Stimulated activated CD8-positive, alpha-beta memory T cell treated with anti-CD3 and anti-CD28 coated beads, Interleukin-15, amount 100 ng/mL, for 1 hour (primary cell): ENCODE results near the gene SETD5.

Experiments
- DNase-seq: peaks from one replicate; pipeline ENCODE4 v3.0.0-alpha.2; 2020; ENCODE audit warnings: low read depth

The SETD5 gene

GRCh38 chr3:9397332-9397905 lies at the start of gene SETD5:
Gene SETD5 (plus strand): TSS chr3:9397615. CDS start chr3:9428939, 31,324 bp downstream.
- DNase-seq = peak; percentile 98

- DNase-seq = no peak
Observed at GRCh38 chr3:9347887-9348286, 49.5 kb upstream of the SETD5 start.

GRCh38 chr3:9349321-9350117 lies 47.9 kb upstream of the SETD5 start:
- no peak for DNase-seq

- DNase-seq = no peak
Observed at GRCh38 chr3:9351709-9352126, 45.7 kb upstream of the SETD5 start.

- peak; percentile 30 for DNase-seq
Observed at GRCh38 chr3:9352917-9353752, 44.3 kb upstream of the SETD5 start.

- no peak for DNase-seq
Observed at GRCh38 chr3:9361691-9362388, 35.6 kb upstream of the SETD5 start.

GRCh38 chr3:9362731-9363530 lies 34.5 kb upstream of the SETD5 start, which contains the start of gene THUMPD3:
Gene THUMPD3 (plus strand): TSS chr3:9363054. CDS start chr3:9365069, 2,015 bp downstream.
- peak; percentile 84 for DNase-seq

GRCh38 chr3:9369508-9369907 lies 27.9 kb upstream of the SETD5 start:
- no peak for DNase-seq

GRCh38 chr3:9373465-9373864 lies 23.9 kb upstream of the SETD5 start:
- no peak for DNase-seq

GRCh38 chr3:9377981-9378380 lies 19.4 kb upstream of the SETD5 start:
- no peak for DNase-seq

- DNase-seq = no peak
Observed at GRCh38 chr3:9379327-9379726, 18.1 kb upstream of the SETD5 start.

- no peak for DNase-seq
Observed at GRCh38 chr3:9380014-9380413, 17.4 kb upstream of the SETD5 start.

GRCh38 chr3:9384141-9384828 lies 13.1 kb upstream of the SETD5 start:
- no peak for DNase-seq

- no peak for DNase-seq
Observed at GRCh38 chr3:9385187-9386077, 12.0 kb upstream of the SETD5 start.

GRCh38 chr3:9386078-9386459 lies 11.3 kb upstream of the SETD5 start:
- no peak for DNase-seq

GRCh38 chr3:9386501-9387321 lies 10.7 kb upstream of the SETD5 start:
- DNase-seq = no peak

- no peak for DNase-seq
Observed at GRCh38 chr3:9387322-9387655, 10.1 kb upstream of the SETD5 start.

- no peak for DNase-seq
Observed at GRCh38 chr3:9388142-9388541, 9.3 kb upstream of the SETD5 start.
